Heart left ventricle (tissue), 16 donors: ENCODE results near the gene ITPK1. TPM values are rescaled to one million over a fixed set of nuclear protein-coding genes. Genes with fewer than 3 reads are reported as not detected.

Experiments used
- ATAC-seq, 4 donors: fragments of 200-7000 bp; cut with Tn5 transposase; one replicate each; pipeline ENCODE4 v1.9.1; 2020 to 2022; ENCODE audit warnings: moderate library complexity in 4 of 4, mild to moderate bottlenecking in 3 of 4, moderate number of reproducible peaks in 1 of 4
- DNase-seq, 5 donors: peaks; one replicate each; pipeline ENCODE4 v3.0.0-alpha.2; 2020
- H3K27ac ChIP-seq, 12 donors: fragments of 200-600 bp; sonication (generic) in 4 of 12; one replicate each; pipeline versions ENCODE4 v1.5.0 to v1.8.0; 2016 to 2022; ENCODE audit warnings: mild to moderate bottlenecking in 2 of 12
- H3K27me3 ChIP-seq, 9 donors: fragments of 200-600 bp; sonication (generic) in 2 of 9; one replicate each; pipeline versions ENCODE4 v1.5.1 to v1.8.0; 2016 to 2022; ENCODE audit warnings: mild to moderate bottlenecking in 3 of 9
- H3K36me3 ChIP-seq, 9 donors: fragments of 200-600 bp; sonication (generic) in 2 of 9; one replicate each; pipeline versions ENCODE4 v1.5.0 to v1.8.0; 2018 to 2022; ENCODE audit warnings: mild to moderate bottlenecking in 2 of 9
- H3K4me1 ChIP-seq, 12 donors: fragments of 200-600 bp; sonication (generic) in 4 of 12; one replicate each; pipeline versions ENCODE4 v1.5.0 to v1.8.0; 2016 to 2022; ENCODE audit warnings: mild to moderate bottlenecking in 3 of 12
- H3K4me3 ChIP-seq, 12 donors: fragments of 200-600 bp; sonication (generic) in 4 of 12; one replicate each; pipeline versions ENCODE4 v1.5.0 to v1.8.0; 2017 to 2022; ENCODE audit warnings: mild to moderate bottlenecking in 9 of 12, moderate library complexity in 4 of 12
- H3K9me3 ChIP-seq, 12 donors: fragments of 200-600 bp; sonication (generic) in 4 of 12; one replicate each; pipeline versions ENCODE4 v1.5.0 to v1.8.0; 2016 to 2022; ENCODE audit warnings: mild to moderate bottlenecking in 1 of 12
- CTCF ChIP-seq, 12 donors: fragments of 200-600 bp; sonication (generic) in 4 of 12; IDR thresholded peaks; one replicate each; pipeline versions ENCODE4 v1.5.0 to v1.8.0; 2018 to 2022; ENCODE audit warnings: antibody characterized with exemption in 12 of 12, mild to moderate bottlenecking in 5 of 12
- POLR2A ChIP-seq, 2 donors: fragments of 450-650 bp; IDR thresholded peaks; one replicate each; pipeline ENCODE4 v1.6.1; 2017; ENCODE audit warnings: antibody characterized with exemption in 2 of 2, mild to moderate bottlenecking in 2 of 2, moderate library complexity in 2 of 2
- WGBS, 4 donors: extraction: QIAGEN DNeasy Blood & Tissue Kit in 2 of 4; methylation state at CpG; one replicate each; pipeline versions ENCODE4 v1.1.5 to v1.1.7; 2013 to 2018; 5-methylcytosine and 5-hydroxymethylcytosine counted together
- intact Hi-C, 10 donors: fragments of 100-400 bp; cut with DNase I; formaldehyde crosslinking; loops; one replicate each; pipeline versions ENCODE4 v1.11.1 to v1.14.2; 2022
- polyA plus RNA-seq, 2 donors: library from polyadenylated mRNA; stranded (reverse); fragments of 200-250 nt; gene quantifications; one replicate each; pipeline ENCODE4 v1.2.3, GENCODE V29; 2013
- total RNA-seq, 9 donors: library from RNA; depleted of rRNA in 2 of 9; stranded (reverse); fragments of >200 nt in 2 of 9; fragmentation: NEBNext Ultra II Directional in 3 of 9; extraction: Animal tissue kit (Norgen Biotek cat#: 25700) in 3 of 9; gene quantifications; one replicate each; pipeline versions ENCODE4 v1.1.0 to v1.2.4, GENCODE V29; 2016 to 2023
- donor health status: ischemic (EF 13 %, LVEDD 7.1; RV severe dilation, severe dysfunction).
- donor health status: healthy with polysubstance abuse.
- donor health status: DM: no; HTN: yes; CAD: no.
- donor health status: DM: no; HTN: no; CAD: no.
- donor health status: ischemic (EF 25% LVEDD 6.9; RV normal size, moderate dysfunction).
- donor health status: ischemic (EF 25% LVEDD 5.7; RV mildly dilated, moderate dysfunction).
- donor health status: healthy.
- donor health status: DM: yes; HTN: yes; CAD: no.
- donor health status: ischemic (EF 35%, LVEDD 5.7; RV mildly dilated, moderate dysfunction).
- donor health status: nonischemic (EF 11% LVEDD 7.7; RV severe dilation, severe dysfunction).
- donor health status: DM: yes; HTN: yes; CAD: no.
- donor health status: PGD.
- donor health status: ischemic (EF 29% LVEDD 5.4; RV normal size, mild dysfunction).
- donor health status: nonischemic (EF 23%, LVEDD 6.1; RV moderate dilation, normal function).

The ITPK1 gene
- total and polyA plus RNA-seq, 11 donors = 44.5 to 158 (median 91.0) TPM

- ATAC-seq = peak in 3 of 4 donors; percentile 1 to 14 (median 4)
- WGBS, 4 donors = 80 to 92% (median 84%) methylated on average over 12 of the region's 12 CpGs
- no peak overlapping the region for H3K4me3 ChIP-seq
- no peaks in the 10 kb centered on the region for H3K27me3 ChIP-seq
- TF ChIP-seq POLR2A (IDR thresholded peaks at IDR 0.05) (no peak), CTCF (IDR thresholded peaks at IDR 0.05) (no peak)
- H3K36me3 ChIP-seq = peaks cover 0 to 23% (median 3%) of the 10 kb centered on the region in 9 donors
- peak overlapping the region; percentile 62 to 90 (median 80) for H3K27ac ChIP-seq
- intact Hi-C loops = no loop called here
- H3K9me3 ChIP-seq = no peaks in the 10 kb centered on the region
- no peak for DNase-seq
- peaks cover 3 to 64% (median 22%) of the 10 kb centered on the region in 12 donors for H3K4me1 ChIP-seq
These were observed 121.5 kb downstream of the ITPK1 start for GRCh38 chr14:92994131-92994676.

DNA sequence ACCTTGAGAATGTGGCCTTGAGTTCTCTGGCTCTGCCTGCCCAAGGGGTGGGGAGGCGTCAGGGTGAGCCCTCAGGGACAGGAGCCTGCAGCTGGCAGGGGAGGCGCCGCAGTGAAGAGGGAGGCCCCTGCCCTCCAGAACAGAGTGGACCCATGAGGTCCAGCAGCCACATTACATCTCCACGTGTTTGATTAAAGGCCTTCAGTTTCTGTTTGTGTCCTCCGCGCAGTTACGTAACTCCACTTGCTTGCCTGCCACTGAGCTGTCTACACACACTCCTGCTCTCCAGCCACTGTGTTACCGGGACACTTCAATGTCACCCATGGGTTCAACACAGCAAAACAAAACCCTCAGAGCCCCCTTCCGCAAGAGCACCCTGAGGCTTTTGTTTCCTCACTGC is 122.4 kb downstream of the ITPK1 start:
- H3K4me3 ChIP-seq = no peak overlapping the region
- H3K27ac ChIP-seq = peak overlapping the region; percentile 62 to 90 (median 80)
- H3K36me3 ChIP-seq = peaks cover 0 to 22% (median 3%) of the 10 kb centered on the region in 9 donors
- TF ChIP-seq POLR2A (IDR thresholded peaks at IDR 0.05) (no peak), CTCF (IDR thresholded peaks at IDR 0.05) (no peak)
- peaks cover 3 to 58% (median 19%) of the 10 kb centered on the region in 12 donors for H3K4me1 ChIP-seq
- DNase-seq (peak in 4 of 5 donors; percentile 59 to 83 (median 71)), ATAC-seq (peak; percentile 86 to 89 (median 88))
- no peaks in the 10 kb centered on the region for H3K27me3 ChIP-seq
- no peaks in the 10 kb centered on the region for H3K9me3 ChIP-seq
- intact Hi-C loops = no loop called here
- 51 to 59% (median 55%) methylated on average over 9 of the region's 9 CpGs for WGBS, 4 donors

DNA sequence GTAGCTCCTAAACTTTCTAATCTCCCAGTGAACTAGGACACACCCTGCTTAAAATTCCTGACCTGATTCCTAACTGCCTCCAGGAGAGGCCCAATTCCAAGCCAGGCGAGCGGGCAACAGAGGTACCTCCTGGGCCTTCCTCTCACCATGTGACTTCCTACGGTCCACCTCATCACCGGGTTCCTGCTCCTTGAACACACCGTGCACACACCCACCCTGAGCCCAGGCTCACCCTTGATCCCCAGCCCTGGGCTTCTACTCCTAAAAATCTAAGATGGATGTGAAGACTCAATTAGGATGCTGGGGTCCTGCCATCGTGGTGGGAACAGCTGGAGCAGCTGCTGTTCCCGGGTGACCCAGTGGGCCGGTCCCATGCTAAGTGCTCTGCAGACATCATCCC is 124.2 kb downstream of the ITPK1 start:
- Histone ChIP-seq H3K27me3 (no peaks in the 10 kb centered on the region), H3K9me3 (no peaks in the 10 kb centered on the region), H3K27ac (peak overlapping the region in 6 of 12 donors; percentile 21 to 90 (median 82)), H3K4me3 (no peak overlapping the region), H3K4me1 (peaks cover 0 to 62% (median 19%) of the 10 kb centered on the region in 12 donors), H3K36me3 (peaks cover 0 to 22% (median 0%) of the 10 kb centered on the region in 9 donors)
- DNase-seq (peak in 1 of 5 donors; percentile 28), ATAC-seq (no peak)
- 86 to 94% (median 91%) methylated on average over 8 of the region's 8 CpGs for WGBS, 4 donors
- intact Hi-C loops = no loop called here
- TF ChIP-seq CTCF (IDR thresholded peaks at IDR 0.05) = no peak
- no peak for TF ChIP-seq POLR2A (IDR thresholded peaks at IDR 0.05)

DNA sequence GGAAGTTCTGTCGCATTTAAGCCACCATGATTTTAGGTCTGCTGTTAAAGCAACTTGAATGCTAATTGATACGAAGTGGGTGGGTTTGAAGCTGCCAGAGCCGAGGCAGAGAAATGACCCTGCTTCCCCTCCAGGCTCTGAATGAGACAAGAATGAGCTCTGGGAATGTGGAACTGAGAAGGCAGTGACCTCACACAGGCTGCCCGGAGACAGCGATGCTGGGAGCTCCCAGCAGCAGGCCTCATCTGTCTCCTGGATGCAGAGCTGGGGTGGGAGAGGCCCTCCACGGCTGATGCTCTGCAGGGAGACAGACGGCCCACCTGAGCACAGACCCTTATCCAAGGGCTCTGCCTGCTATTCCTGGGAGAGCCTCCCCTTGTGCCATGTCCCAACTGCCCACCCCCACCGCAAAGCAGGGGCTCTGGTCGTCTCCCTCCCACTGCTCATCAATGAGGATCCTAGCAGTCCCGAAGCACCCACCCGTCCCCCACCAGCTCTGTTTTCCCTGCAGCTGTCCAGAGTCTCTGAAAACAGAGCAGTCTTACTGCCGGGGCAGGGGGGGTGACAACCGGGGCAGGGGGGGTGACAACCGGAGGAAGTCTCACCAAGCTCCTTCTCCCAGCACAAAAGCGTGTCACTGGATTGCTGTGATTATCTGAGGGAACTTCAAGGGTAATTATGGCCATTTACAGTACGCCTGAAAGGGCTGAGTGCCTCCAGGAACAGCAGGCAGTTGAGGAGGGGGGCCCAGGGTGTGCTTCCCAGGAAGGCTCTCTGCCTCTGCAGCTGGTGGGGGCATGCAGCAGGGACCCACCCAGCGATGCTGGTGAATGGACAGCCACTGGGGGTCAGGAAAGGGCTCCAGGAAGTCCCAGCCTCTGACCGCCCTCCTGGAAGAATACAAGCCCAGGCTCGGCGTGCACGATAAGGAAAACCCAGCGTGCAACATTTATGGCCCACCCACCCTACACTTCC is 125.0 kb downstream of the ITPK1 start:
- peaks cover 0 to 22% (median 0%) of the 10 kb centered on the region in 9 donors for H3K36me3 ChIP-seq
- TF ChIP-seq CTCF (IDR thresholded peaks at IDR 0.05) = peak in 2 of 12 donors; percentile 15 to 28
- no peak for TF ChIP-seq POLR2A (IDR thresholded peaks at IDR 0.05)
- H3K9me3 ChIP-seq = no peaks in the 10 kb centered on the region
- no peaks in the 10 kb centered on the region for H3K27me3 ChIP-seq
- peaks cover 0 to 70% (median 27%) of the 10 kb centered on the region in 12 donors for H3K4me1 ChIP-seq
- 62 to 74% (median 68%) methylated on average over 20 to 22 of the region's 22 CpGs for WGBS, 4 donors
- DNase-seq (peak in 2 of 5 donors; percentile 32 to 45), ATAC-seq (no peak)
- intact Hi-C loops = no loop called here
- no peak overlapping the region for H3K4me3 ChIP-seq
- H3K27ac ChIP-seq = peak overlapping the region in 5 of 12 donors; percentile 18 to 86 (median 51)
